ENCODE measurements around the gene FAP. TPM values are rescaled to one million over a fixed set of nuclear protein-coding genes. Genes with fewer than 3 reads are reported as not detected.

The FAP gene
- total RNA-seq, 2 donors from 2014 or later, result 21.3 to 37.6 TPM

- Histone ChIP-seq H3K4me3 (no peak overlapping the region), H3K9me3 (no peaks in the 10 kb centered on the region), H3K36me3 (no peaks in the 10 kb centered on the region), H3K4me1 (ENCODE audit: control insufficient read depth in 1 of 2, low read depth in 2 of 2) (no peaks in the 10 kb centered on the region), H3K27ac (no peak overlapping the region), H3K27me3 (replicated peaks; ENCODE audit: insufficient read depth) (no peaks in the 10 kb centered on the region)
- ATAC-seq (ENCODE audit: insufficient number of reproducible peaks, low FRiP score, low read depth) (no peak), DNase-seq (ENCODE audit: low spot score) (no peak)
- no peak for TF ChIP-seq CTCF (IDR thresholded peaks at IDR 0.05)
Measured at GRCh38 chr2:162174746-162175145, 68.5 kb downstream of the FAP start.

- Histone ChIP-seq H3K27ac (no peak overlapping the region), H3K4me3 (no peak overlapping the region), H3K4me1 (ENCODE audit: control insufficient read depth in 1 of 2, low read depth in 2 of 2) (no peaks in the 10 kb centered on the region), H3K9me3 (no peaks in the 10 kb centered on the region), H3K27me3 (replicated peaks; ENCODE audit: insufficient read depth) (no peaks in the 10 kb centered on the region), H3K36me3 (no peaks in the 10 kb centered on the region)
- TF ChIP-seq CTCF (IDR thresholded peaks at IDR 0.05), result no peak
- ATAC-seq (ENCODE audit: insufficient number of reproducible peaks, low FRiP score, low read depth) (no peak), DNase-seq (ENCODE audit: low spot score) (no peak)
Measured at GRCh38 chr2:162172802-162173370, 70.4 kb downstream of the FAP start.

GRCh38 chr2:162166745-162167144 lies 76.5 kb downstream of the FAP start:
- no peak for ATAC-seq (ENCODE audit: insufficient number of reproducible peaks, low FRiP score, low read depth)

GRCh38 chr2:162166174-162166573 lies 77.1 kb downstream of the FAP start:
- no peak for ATAC-seq (ENCODE audit: insufficient number of reproducible peaks, low FRiP score, low read depth)

More at GRCh38 chr2:162166745-162167144, 76.5 kb downstream of the FAP start:
- H3K4me3 ChIP-seq, result no peak overlapping the region
- H3K27ac ChIP-seq, result no peak overlapping the region
- no peaks in the 10 kb centered on the region for H3K9me3 ChIP-seq
- DNase-seq (ENCODE audit: low spot score), result no peak
- no peak for TF ChIP-seq CTCF (IDR thresholded peaks at IDR 0.05)
- H3K27me3 ChIP-seq (replicated peaks; ENCODE audit: insufficient read depth), result no peaks in the 10 kb centered on the region
- no peaks in the 10 kb centered on the region for H3K36me3 ChIP-seq
- no peaks in the 10 kb centered on the region for H3K4me1 ChIP-seq (ENCODE audit: control insufficient read depth in 1 of 2, low read depth in 2 of 2)

GRCh38 chr2:162164802-162165201 lies 78.4 kb downstream of the FAP start:
- TF ChIP-seq CTCF (IDR thresholded peaks at IDR 0.05), result no peak
- no peaks in the 10 kb centered on the region for H3K9me3 ChIP-seq
- no peak overlapping the region for H3K4me3 ChIP-seq
- no peaks in the 10 kb centered on the region for H3K4me1 ChIP-seq (ENCODE audit: control insufficient read depth in 1 of 2, low read depth in 2 of 2)
- DNase-seq (ENCODE audit: low spot score), result no peak
- H3K27me3 ChIP-seq (replicated peaks; ENCODE audit: insufficient read depth), result no peaks in the 10 kb centered on the region
- ATAC-seq (ENCODE audit: insufficient number of reproducible peaks, low FRiP score, low read depth), result no peak
- H3K36me3 ChIP-seq, result no peaks in the 10 kb centered on the region
- no peak overlapping the region for H3K27ac ChIP-seq

More at GRCh38 chr2:162166174-162166573, 77.1 kb downstream of the FAP start:
- Histone ChIP-seq H3K27me3 (replicated peaks; ENCODE audit: insufficient read depth) (no peaks in the 10 kb centered on the region), H3K9me3 (no peaks in the 10 kb centered on the region), H3K4me3 (no peak overlapping the region), H3K4me1 (ENCODE audit: control insufficient read depth in 1 of 2, low read depth in 2 of 2) (no peaks in the 10 kb centered on the region), H3K27ac (no peak overlapping the region), H3K36me3 (no peaks in the 10 kb centered on the region)
- no peak for DNase-seq (ENCODE audit: low spot score)
- TF ChIP-seq CTCF (IDR thresholded peaks at IDR 0.05), result no peak
